Inflammatory macrophage treated with lipopolysaccharide for 1 hour (primary cell): ENCODE results near the gene CDKN2C.
"Not testable (repeated sequence)": the region's sequence is repeated elsewhere in the genome, so short reads cannot be mapped to it uniquely, and the experiment has no call there.

Experiments
- DNase-seq, 2 donors: peaks; one replicate each; pipeline ENCODE4 v3.0.0-alpha.2; 2020 to 2022

CDKN2C gene

GRCh38 chr1:50981741-50982140 lies 11.7 kb downstream of the CDKN2C start:
- DNase-seq, result no peak

GRCh38 chr1:50982611-50983010 lies 12.6 kb downstream of the CDKN2C start:
- no peak for DNase-seq

- no peak for DNase-seq
These were observed 13.3 kb downstream of the CDKN2C start for GRCh38 chr1:50983219-50983802.

- no peak for DNase-seq
These were observed 15.0 kb downstream of the CDKN2C start for GRCh38 chr1:50985094-50985493.

GRCh38 chr1:50986653-50987052 lies 16.6 kb downstream of the CDKN2C start:
- DNase-seq, result no peak

GRCh38 chr1:50989694-50990093 lies 19.6 kb downstream of the CDKN2C start:
- no peak for DNase-seq

- no peak for DNase-seq
These were observed 22.7 kb downstream of the CDKN2C start for GRCh38 chr1:50992532-50993318.

- DNase-seq, result no peak
These were observed 23.6 kb downstream of the CDKN2C start for GRCh38 chr1:50993645-50994044.

GRCh38 chr1:50994997-50995396 lies 25.0 kb downstream of the CDKN2C start:
- no peak for DNase-seq

- DNase-seq, result no peak
These were observed 25.6 kb downstream of the CDKN2C start for GRCh38 chr1:50995651-50996050.

GRCh38 chr1:50996083-50996482 lies 26.0 kb downstream of the CDKN2C start:
- peak in 1 of 2 donors; percentile 28 for DNase-seq

GRCh38 chr1:50999375-50999774 lies 29.3 kb downstream of the CDKN2C start:
- not testable (repeated sequence) for DNase-seq

- no peak for DNase-seq
These were observed 30.1 kb downstream of the CDKN2C start for GRCh38 chr1:51000160-51000559.

GRCh38 chr1:51000651-51001050 lies 30.6 kb downstream of the CDKN2C start:
- DNase-seq, result no peak

- DNase-seq, result no peak
These were observed 32.5 kb downstream of the CDKN2C start for GRCh38 chr1:51002516-51002915.

- not testable (repeated sequence) for DNase-seq
These were observed 35.5 kb downstream of the CDKN2C start for GRCh38 chr1:51005549-51005948.

GRCh38 chr1:51009381-51009780 lies 39.3 kb downstream of the CDKN2C start:
- DNase-seq, result no peak

- DNase-seq, result no peak
These were observed 44.8 kb downstream of the CDKN2C start for GRCh38 chr1:51014878-51015277.

GRCh38 chr1:51019811-51020210 lies 49.8 kb downstream of the CDKN2C start:
- no peak for DNase-seq
